ENCODE results near the gene TRIM2.

Gene TRIM2

GRCh38 chr4:153290134-153290533 lies 85.9 kb downstream of the TRIM2 start:
- DNase-seq = no peak

- no peak for DNase-seq
Measured at GRCh38 chr4:153291562-153291961, 87.3 kb downstream of the TRIM2 start.

- DNase-seq = no peak
Measured at GRCh38 chr4:153292897-153293741, 88.9 kb downstream of the TRIM2 start.

- DNase-seq = no peak
Measured at GRCh38 chr4:153293742-153294057, 89.5 kb downstream of the TRIM2 start.

- DNase-seq = no peak
Measured at GRCh38 chr4:153294631-153295030, 90.4 kb downstream of the TRIM2 start.

GRCh38 chr4:153295131-153295755 lies 91.0 kb downstream of the TRIM2 start:
- DNase-seq = no peak

- DNase-seq = no peak
Measured at GRCh38 chr4:153296040-153296823, 92.0 kb downstream of the TRIM2 start.

- no peak for DNase-seq
Measured at GRCh38 chr4:153297116-153297515, 92.9 kb downstream of the TRIM2 start.

- no peak for DNase-seq
Measured at GRCh38 chr4:153310793-153311192, 106.5 kb downstream of the TRIM2 start.

- DNase-seq = no peak
Measured at GRCh38 chr4:153314915-153315314, 110.7 kb downstream of the TRIM2 start.

GRCh38 chr4:153318696-153319320 lies 114.6 kb downstream of the TRIM2 start:
- peak; percentile 47 for DNase-seq

GRCh38 chr4:153322791-153323190 lies 118.5 kb downstream of the TRIM2 start:
- no peak for DNase-seq

GRCh38 chr4:153324046-153324445 lies 119.8 kb downstream of the TRIM2 start:
- DNase-seq = no peak

GRCh38 chr4:153325558-153325957 lies 121.3 kb downstream of the TRIM2 start:
- no peak for DNase-seq

- no peak for DNase-seq
Measured at GRCh38 chr4:153326513-153326912, 122.3 kb downstream of the TRIM2 start.

- DNase-seq = no peak
Measured at GRCh38 chr4:153327247-153327646, 123.0 kb downstream of the TRIM2 start.

GRCh38 chr4:153332936-153333335 lies 128.7 kb downstream of the TRIM2 start:
- no peak for DNase-seq

- no peak for DNase-seq
Measured at GRCh38 chr4:153333874-153334273, 129.6 kb downstream of the TRIM2 start.

GRCh38 chr4:153335665-153336064 lies 131.4 kb downstream of the TRIM2 start:
- no peak for DNase-seq

- no peak for DNase-seq
Measured at GRCh38 chr4:153337686-153338085, 133.4 kb downstream of the TRIM2 start.

GRCh38 chr4:153341575-153342090 lies 137.4 kb downstream of the TRIM2 start:
- no peak for DNase-seq

GRCh38 chr4:153342751-153343552 lies 138.7 kb downstream of the TRIM2 start:
- no peak for DNase-seq

All from CD4-positive, alpha-beta T cell treated with Interleukin-6 for 4 hours (primary cell).